ENCODE data around the gene CACNA2D3. TPM values are rescaled to one million over a fixed set of nuclear protein-coding genes. Genes with fewer than 3 reads are reported as not detected.

Gene CACNA2D3
- total RNA-seq, 2 experiments from 2014 or later: not detected

- POLR2A ChIA-PET: no interaction called here
- H3K4me3 Mint-ChIP-seq: no peak overlapping the region
- no peak for ATAC-seq (ENCODE audit: low read depth)
- H3K36me3 Mint-ChIP-seq: no peaks in the 10 kb centered on the region
- no peak for DNase-seq
- H3K4me1 Mint-ChIP-seq: no peaks in the 10 kb centered on the region
- no peak overlapping the region for H3K27ac Mint-ChIP-seq
- no peaks in the 10 kb centered on the region for H3K27me3 Mint-ChIP-seq
- H3K9me3 Mint-ChIP-seq: no peaks in the 10 kb centered on the region
Measured at GRCh38 chr3:54780336-54780735, 658.0 kb downstream of the CACNA2D3 start.

DNA sequence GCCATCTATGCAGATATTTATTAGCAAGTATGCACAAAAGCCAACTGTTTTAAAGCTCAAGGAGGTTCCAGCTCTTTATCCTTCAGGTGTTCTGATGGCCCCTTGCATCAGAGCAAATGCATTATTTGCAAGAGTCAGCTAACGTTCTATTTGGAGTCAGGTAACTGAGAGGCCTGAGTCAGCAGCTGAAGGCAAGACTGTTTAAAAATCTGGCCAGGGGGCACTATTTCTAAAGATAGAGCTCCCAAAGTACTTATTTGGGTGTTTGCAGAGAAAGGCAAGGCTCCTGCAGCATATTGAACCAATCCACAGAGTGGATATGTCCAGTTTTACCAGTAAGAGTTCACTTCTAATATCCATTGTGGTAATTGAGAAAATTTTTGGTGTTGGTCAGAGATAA lies 659.4 kb downstream of the CACNA2D3 start:
- H3K27ac Mint-ChIP-seq: no peak overlapping the region
- ATAC-seq (ENCODE audit: low read depth): no peak

GRCh38 chr3:54783611-54784010 lies 661.3 kb downstream of the CACNA2D3 start:
- Mint-ChIP-seq H3K27me3 (no peaks in the 10 kb centered on the region), H3K27ac (no peak overlapping the region), H3K36me3 (no peaks in the 10 kb centered on the region), H3K9me3 (no peaks in the 10 kb centered on the region), H3K4me3 (no peak overlapping the region), H3K4me1 (no peaks in the 10 kb centered on the region)
- POLR2A ChIA-PET: no interaction called here
- ATAC-seq (ENCODE audit: low read depth) (no peak), DNase-seq (no peak)

More for the DNA sequence above, 659.4 kb downstream of the CACNA2D3 start:
- DNase-seq: no peak
- Mint-ChIP-seq H3K4me1 (no peaks in the 10 kb centered on the region), H3K4me3 (no peak overlapping the region), H3K36me3 (no peaks in the 10 kb centered on the region), H3K27me3 (no peaks in the 10 kb centered on the region), H3K9me3 (no peaks in the 10 kb centered on the region)
- POLR2A ChIA-PET: no interaction called here

DNA sequence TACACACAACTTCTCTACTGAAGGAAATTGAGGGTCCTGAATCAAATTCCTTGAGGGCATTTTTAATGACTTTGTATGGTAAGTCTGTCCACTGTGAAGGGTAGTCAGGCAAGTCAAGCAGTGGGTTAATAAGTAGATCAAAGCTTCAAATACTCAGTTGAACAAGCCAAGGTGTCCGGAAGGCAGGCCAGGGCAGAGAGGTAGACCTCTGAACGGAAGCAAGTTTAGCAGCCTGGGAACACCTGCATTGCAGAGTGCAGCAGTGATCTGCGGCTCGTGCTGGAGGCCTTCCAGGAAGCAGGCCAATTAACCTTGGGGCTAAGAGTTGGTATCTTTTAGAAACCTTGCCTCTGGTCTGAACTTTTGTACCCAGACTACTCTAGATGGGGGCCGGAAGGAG lies 661.7 kb downstream of the CACNA2D3 start:
- POLR2A ChIA-PET: no interaction called here
- no peak overlapping the region for H3K27ac Mint-ChIP-seq

GRCh38 chr3:54785976-54786375 lies 663.6 kb downstream of the CACNA2D3 start:
- no peak overlapping the region for H3K4me3 Mint-ChIP-seq
- no peaks in the 10 kb centered on the region for H3K9me3 Mint-ChIP-seq
- no peak overlapping the region for H3K27ac Mint-ChIP-seq
- POLR2A ChIA-PET: no interaction called here
- ATAC-seq (ENCODE audit: low read depth): no peak
- DNase-seq: no peak
- H3K27me3 Mint-ChIP-seq: no peaks in the 10 kb centered on the region
- no peaks in the 10 kb centered on the region for H3K36me3 Mint-ChIP-seq
- H3K4me1 Mint-ChIP-seq: no peaks in the 10 kb centered on the region

More for the DNA sequence above, 661.7 kb downstream of the CACNA2D3 start:
- Mint-ChIP-seq H3K4me1 (no peaks in the 10 kb centered on the region), H3K36me3 (no peaks in the 10 kb centered on the region), H3K9me3 (no peaks in the 10 kb centered on the region), H3K27me3 (no peaks in the 10 kb centered on the region), H3K4me3 (no peak overlapping the region)
- ATAC-seq (ENCODE audit: low read depth): no peak
- DNase-seq: no peak

GRCh38 chr3:54790051-54790450 lies 667.7 kb downstream of the CACNA2D3 start:
- Mint-ChIP-seq H3K27me3 (no peaks in the 10 kb centered on the region), H3K36me3 (no peaks in the 10 kb centered on the region), H3K9me3 (no peaks in the 10 kb centered on the region), H3K27ac (no peak overlapping the region), H3K4me3 (no peak overlapping the region), H3K4me1 (no peaks in the 10 kb centered on the region)
- ATAC-seq (ENCODE audit: low read depth) (no peak), DNase-seq (no peak)
- POLR2A ChIA-PET: no interaction called here

DNA sequence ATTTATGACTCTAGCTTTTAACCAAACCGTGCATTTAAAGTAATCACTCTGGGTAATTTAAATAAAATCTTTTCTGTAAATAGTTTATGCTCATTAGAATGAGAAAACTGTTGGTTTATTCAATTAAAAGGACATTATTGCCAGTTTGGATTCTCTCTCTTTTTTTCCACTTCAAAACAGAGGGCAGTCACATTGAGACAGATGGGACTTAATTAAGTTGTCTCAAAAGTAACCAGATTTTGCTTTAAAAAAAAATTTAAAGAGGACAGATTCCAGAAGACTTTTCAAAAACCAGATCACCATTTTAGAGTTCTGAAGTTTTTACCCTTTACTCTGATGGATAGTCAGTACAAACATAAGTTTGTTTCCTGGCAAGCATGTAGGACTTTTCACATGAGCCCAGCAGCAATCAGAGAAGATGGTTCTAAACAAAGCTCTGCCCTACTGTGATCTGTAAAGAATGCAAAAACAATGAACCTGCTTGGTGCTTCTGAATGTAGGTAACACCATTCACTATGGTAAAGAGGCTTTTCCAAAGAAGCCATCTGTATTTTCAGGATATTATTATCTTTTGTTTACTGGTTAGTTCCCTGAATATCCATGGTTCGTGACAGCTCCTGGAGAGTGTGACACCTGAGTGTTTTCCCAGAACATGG lies 669.3 kb downstream of the CACNA2D3 start:
- no peaks in the 10 kb centered on the region for H3K4me1 Mint-ChIP-seq
- DNase-seq (no peak), ATAC-seq (ENCODE audit: low read depth) (no peak)
- H3K36me3 Mint-ChIP-seq: no peaks in the 10 kb centered on the region
- no peaks in the 10 kb centered on the region for H3K9me3 Mint-ChIP-seq
- no peaks in the 10 kb centered on the region for H3K27me3 Mint-ChIP-seq
- no peak overlapping the region for H3K4me3 Mint-ChIP-seq
- H3K27ac Mint-ChIP-seq: no peak overlapping the region
- POLR2A ChIA-PET: no interaction called here

GRCh38 chr3:54792584-54792983 lies 670.2 kb downstream of the CACNA2D3 start:
- POLR2A ChIA-PET: no interaction called here
- Mint-ChIP-seq H3K27ac (no peak overlapping the region), H3K4me1 (no peaks in the 10 kb centered on the region), H3K36me3 (no peaks in the 10 kb centered on the region), H3K4me3 (no peak overlapping the region), H3K9me3 (no peaks in the 10 kb centered on the region), H3K27me3 (no peaks in the 10 kb centered on the region)
- ATAC-seq (ENCODE audit: low read depth): no peak
- no peak for DNase-seq

- H3K27me3 Mint-ChIP-seq: no peaks in the 10 kb centered on the region
- no peak overlapping the region for H3K4me3 Mint-ChIP-seq
- H3K9me3 Mint-ChIP-seq: no peaks in the 10 kb centered on the region
- H3K27ac Mint-ChIP-seq: no peak overlapping the region
- DNase-seq (no peak), ATAC-seq (ENCODE audit: low read depth) (no peak)
- H3K36me3 Mint-ChIP-seq: no peaks in the 10 kb centered on the region
- POLR2A ChIA-PET: no interaction called here
- H3K4me1 Mint-ChIP-seq: no peaks in the 10 kb centered on the region
Measured at GRCh38 chr3:54793171-54793570, 670.8 kb downstream of the CACNA2D3 start.

- POLR2A ChIA-PET: no interaction called here
Measured at GRCh38 chr3:54797111-54797510, 674.8 kb downstream of the CACNA2D3 start.

DNA sequence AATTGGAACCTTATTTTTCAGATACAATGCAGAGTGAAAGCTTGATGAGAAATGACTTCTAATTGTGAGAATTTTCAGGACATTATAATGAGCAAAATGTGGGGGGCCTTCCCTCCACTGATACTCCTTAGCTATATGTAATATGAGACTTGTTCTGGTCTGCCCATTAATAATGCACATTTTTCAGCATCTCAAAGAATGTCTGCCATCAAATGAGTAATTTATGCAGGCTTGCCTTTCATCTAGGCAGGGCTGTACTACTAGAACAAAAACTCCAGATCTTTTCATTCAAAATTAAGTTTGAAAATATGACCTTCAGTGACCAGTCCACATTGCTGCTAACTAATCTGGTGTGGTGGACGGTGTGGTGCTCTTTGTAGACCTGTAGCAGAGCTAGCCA lies 678.1 kb downstream of the CACNA2D3 start:
- POLR2A ChIA-PET: no interaction called here
- Mint-ChIP-seq H3K4me1 (no peaks in the 10 kb centered on the region), H3K36me3 (no peaks in the 10 kb centered on the region), H3K27me3 (no peaks in the 10 kb centered on the region), H3K27ac (no peak overlapping the region), H3K4me3 (no peak overlapping the region), H3K9me3 (peaks cover 2% of the 10 kb centered on the region)
- ATAC-seq (ENCODE audit: low read depth) (no peak), DNase-seq (no peak)

More at GRCh38 chr3:54797111-54797510, 674.8 kb downstream of the CACNA2D3 start:
- no peak overlapping the region for H3K4me3 Mint-ChIP-seq
- DNase-seq: no peak
- H3K9me3 Mint-ChIP-seq: no peaks in the 10 kb centered on the region
- no peak overlapping the region for H3K27ac Mint-ChIP-seq
- H3K27me3 Mint-ChIP-seq: no peaks in the 10 kb centered on the region
- ATAC-seq (ENCODE audit: low read depth): no peak
- no peaks in the 10 kb centered on the region for H3K36me3 Mint-ChIP-seq
- no peaks in the 10 kb centered on the region for H3K4me1 Mint-ChIP-seq

- H3K4me3 Mint-ChIP-seq: no peak overlapping the region
- peaks cover 2% of the 10 kb centered on the region for H3K9me3 Mint-ChIP-seq
- POLR2A ChIA-PET: no interaction called here
- H3K36me3 Mint-ChIP-seq: no peaks in the 10 kb centered on the region
- DNase-seq: no peak
- no peaks in the 10 kb centered on the region for H3K27me3 Mint-ChIP-seq
- ATAC-seq (ENCODE audit: low read depth): no peak
- no peak overlapping the region for H3K27ac Mint-ChIP-seq
- H3K4me1 Mint-ChIP-seq: no peaks in the 10 kb centered on the region
Measured at GRCh38 chr3:54801977-54802376, 679.6 kb downstream of the CACNA2D3 start.

DNA sequence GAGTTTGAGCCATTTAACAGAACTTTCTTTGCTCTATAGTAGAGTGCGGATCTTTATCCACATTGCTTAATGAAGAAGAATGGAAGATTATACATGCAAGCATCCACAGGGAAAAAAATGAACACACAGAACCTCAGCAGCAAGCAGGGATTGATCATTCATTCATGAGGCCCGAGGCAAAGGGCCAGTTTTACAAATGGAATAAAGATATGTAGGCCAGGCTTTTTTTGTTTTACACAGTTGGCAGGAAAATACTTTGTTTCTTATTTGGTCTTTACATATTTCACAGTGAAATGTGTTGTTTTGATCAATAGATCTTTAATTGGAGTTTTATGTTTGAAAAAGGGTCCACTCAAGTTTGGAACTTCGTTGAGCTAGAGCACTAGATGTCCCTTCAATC lies 688.0 kb downstream of the CACNA2D3 start:
- no peaks in the 10 kb centered on the region for H3K4me1 Mint-ChIP-seq
- ATAC-seq (ENCODE audit: low read depth): no peak
- no peak overlapping the region for H3K27ac Mint-ChIP-seq
- H3K36me3 Mint-ChIP-seq: no peaks in the 10 kb centered on the region
- DNase-seq: no peak
- POLR2A ChIA-PET: no interaction called here
- no peak overlapping the region for H3K4me3 Mint-ChIP-seq
- H3K27me3 Mint-ChIP-seq: no peaks in the 10 kb centered on the region
- H3K9me3 Mint-ChIP-seq: peaks cover 8% of the 10 kb centered on the region

DNA sequence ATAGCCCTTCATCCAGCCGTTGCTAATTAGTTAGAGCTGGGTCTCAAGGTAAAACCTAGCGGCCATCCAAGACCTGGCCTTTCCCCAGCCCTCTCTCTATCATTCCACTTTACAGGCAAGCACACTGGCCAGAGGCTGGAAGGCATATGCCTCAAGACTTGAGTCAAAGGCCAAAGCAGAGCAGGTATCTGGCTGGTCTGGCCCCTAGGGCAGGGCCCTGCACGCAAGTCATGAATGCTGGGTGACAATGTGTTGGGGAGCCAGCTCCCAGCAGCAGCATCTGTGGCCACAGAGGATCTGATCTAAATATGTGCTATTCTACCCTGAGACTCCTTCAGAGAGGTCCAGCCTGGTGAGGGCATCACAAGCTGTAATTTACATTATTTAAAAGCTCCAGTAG lies 691.9 kb downstream of the CACNA2D3 start:
- ATAC-seq (ENCODE audit: low read depth): no peak
- Mint-ChIP-seq H3K4me1 (no peaks in the 10 kb centered on the region), H3K27ac (no peak overlapping the region), H3K36me3 (no peaks in the 10 kb centered on the region), H3K27me3 (no peaks in the 10 kb centered on the region), H3K9me3 (peaks cover 8% of the 10 kb centered on the region), H3K4me3 (no peak overlapping the region)
- DNase-seq: no peak
- POLR2A ChIA-PET: no interaction called here

GRCh38 chr3:54817628-54818027 lies 695.3 kb downstream of the CACNA2D3 start:
- DNase-seq (no peak), ATAC-seq (ENCODE audit: low read depth) (no peak)
- no peak overlapping the region for H3K4me3 Mint-ChIP-seq
- POLR2A ChIA-PET: no interaction called here
- no peaks in the 10 kb centered on the region for H3K36me3 Mint-ChIP-seq
- no peaks in the 10 kb centered on the region for H3K9me3 Mint-ChIP-seq
- H3K27ac Mint-ChIP-seq: no peak overlapping the region
- H3K4me1 Mint-ChIP-seq: no peaks in the 10 kb centered on the region
- H3K27me3 Mint-ChIP-seq: no peaks in the 10 kb centered on the region
